Memory B cell (primary cell): ENCODE data around the gene TOMM40.

Source experiments
- ATAC-seq: fragments of 150-1000 bp; cut with Tn5 transposase; 2 replicates; pipeline ENCODE4 v1.10.0; 2021; ENCODE audit warnings: low read depth, mild to moderate bottlenecking, moderate library complexity
- DNase-seq, 2 donors: peaks; one replicate each; pipeline ENCODE4 v3.0.0; 2022; ENCODE audit warnings: low spot score in 2 of 2
- H3K27ac Mint-ChIP-seq: one replicate; pipeline ENCODE4 v1.8.0; 2022; ENCODE audit warnings: mild to moderate bottlenecking, moderate library complexity, mixed read lengths
- H3K27me3 Mint-ChIP-seq: one replicate; pipeline ENCODE4 v1.8.0; 2022; ENCODE audit warnings: mixed read lengths
- H3K36me3 Mint-ChIP-seq: one replicate; pipeline ENCODE4 v1.8.0; 2022; ENCODE audit warnings: mild to moderate bottlenecking, mixed read lengths
- H3K4me1 Mint-ChIP-seq: one replicate; pipeline ENCODE4 v1.8.0; 2022; ENCODE audit warnings: mixed read lengths
- H3K4me3 Mint-ChIP-seq: one replicate; pipeline ENCODE4 v1.8.0; 2022; ENCODE audit warnings: mild to moderate bottlenecking, moderate library complexity, mixed read lengths
- H3K9me3 Mint-ChIP-seq: one replicate; pipeline ENCODE4 v1.8.0; 2022; ENCODE audit warnings: mixed read lengths

Gene TOMM40

DNA sequence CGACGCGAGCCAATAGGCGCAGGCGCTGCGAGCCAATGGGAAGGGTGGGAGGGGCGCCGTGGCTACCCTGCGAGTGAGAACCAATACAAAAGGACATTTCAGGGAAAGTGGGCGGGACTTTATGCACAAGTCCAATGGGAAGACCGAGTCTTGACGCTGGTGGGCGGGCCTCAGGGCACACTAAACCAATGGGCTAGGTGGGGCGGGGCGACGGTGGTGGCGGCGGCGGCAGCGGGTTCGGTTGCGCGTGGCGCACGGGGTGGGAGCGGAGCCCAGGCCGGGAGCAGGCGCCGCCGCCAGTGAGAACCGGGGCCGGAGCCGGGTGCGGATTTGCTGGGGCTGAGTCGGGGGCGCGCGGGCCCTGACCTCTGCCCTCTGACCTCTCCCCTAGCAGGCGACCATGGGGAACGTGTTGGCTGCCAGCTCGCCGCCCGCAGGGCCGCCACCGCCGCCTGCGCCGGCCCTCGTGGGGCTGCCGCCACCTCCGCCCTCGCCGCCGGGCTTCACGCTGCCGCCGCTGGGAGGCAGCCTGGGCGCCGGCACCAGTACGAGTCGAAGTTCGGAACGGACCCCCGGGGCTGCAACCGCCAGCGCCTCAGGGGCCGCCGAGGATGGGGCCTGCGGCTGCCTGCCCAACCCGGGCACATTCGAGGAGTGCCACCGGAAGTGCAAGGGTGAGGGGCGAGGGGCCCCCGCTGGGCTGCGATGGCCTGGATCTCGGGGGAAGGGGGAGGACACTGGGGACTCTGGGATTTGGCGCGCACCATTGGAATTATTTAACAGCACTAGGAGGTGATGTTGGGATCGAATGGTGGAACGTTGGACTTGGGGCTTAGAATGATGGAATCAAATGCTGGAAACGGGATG, at the start of gene TOMM40:
TOMM40 (plus strand) TSS at position 239 of the 867 bp plus-strand sequence; CDS start at position 401, 162 bp downstream.
- Mint-ChIP-seq H3K36me3 (peaks cover 21% of the 10 kb centered on the region), H3K27me3 (no peaks in the 10 kb centered on the region), H3K4me3 (peak within 1 kb of the TSS; percentile 90), H3K27ac (peak within 1 kb of the TSS; percentile 94), H3K4me1 (peaks cover 33% of the 10 kb centered on the region), H3K9me3 (no peaks in the 10 kb centered on the region)
- ATAC-seq: no peak
- DNase-seq: peak in 1 of 2 donors; percentile 91

- H3K4me3 Mint-ChIP-seq: peak overlapping the region; percentile 79
- peaks cover 27% of the 10 kb centered on the region for H3K4me1 Mint-ChIP-seq
- peaks cover 7% of the 10 kb centered on the region for H3K36me3 Mint-ChIP-seq
- no peak for DNase-seq
- ATAC-seq: no peak
- H3K27ac Mint-ChIP-seq: peak overlapping the region; percentile 58
- peaks cover 24% of the 10 kb centered on the region for H3K27me3 Mint-ChIP-seq
- H3K9me3 Mint-ChIP-seq: peaks cover 3% of the 10 kb centered on the region
Observed at GRCh38 chr19:44845286-44845611, 45.8 kb upstream of the TOMM40 start.

DNA sequence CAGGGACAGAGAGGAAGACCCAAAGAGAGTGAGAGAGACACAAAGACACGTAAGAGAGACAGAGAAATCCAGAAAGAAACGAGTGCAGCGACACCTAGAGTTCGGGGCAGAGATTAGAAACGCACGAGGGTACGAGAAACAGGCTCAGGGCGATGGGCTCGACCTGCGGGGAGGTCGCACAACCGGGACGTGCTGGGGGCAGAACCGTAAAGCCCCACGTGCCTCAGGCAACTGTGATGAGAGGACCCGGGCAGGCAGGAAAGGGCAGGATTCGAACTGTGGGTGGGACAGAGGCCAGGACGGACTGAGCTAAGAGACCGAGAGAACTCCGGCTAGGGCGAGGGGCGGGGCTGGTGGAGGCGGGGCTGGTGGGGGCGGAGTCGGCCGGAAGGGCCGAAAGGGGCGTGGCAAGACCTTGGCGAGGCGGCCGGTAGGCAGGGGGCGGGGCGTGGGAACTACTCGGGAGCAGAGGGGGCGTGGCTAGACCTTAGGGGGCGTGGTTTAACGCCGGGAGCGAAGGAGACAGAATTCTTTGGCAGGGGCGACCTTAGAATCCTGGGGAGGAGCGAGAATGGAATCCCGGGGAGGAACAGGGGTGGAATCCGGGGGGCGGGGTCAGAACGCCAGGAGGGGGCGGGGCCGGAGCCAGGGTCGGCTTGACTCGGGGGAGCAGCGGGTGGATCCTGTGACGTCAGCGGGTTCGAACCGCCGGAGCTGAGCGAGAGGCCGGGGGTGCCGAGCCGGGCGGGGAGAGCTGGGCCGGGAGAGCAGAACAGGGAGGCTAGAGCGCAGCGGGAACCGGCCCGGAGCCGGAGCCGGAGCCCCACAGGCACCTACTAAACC, 45.2 kb upstream of the TOMM40 start, which contains the start of gene NECTIN2:
NECTIN2 (plus strand) TSS at position 686 of the 843 bp plus-strand sequence. CDS start 229 bp downstream, outside the sequence.
- peak; percentile 54 for ATAC-seq
- Mint-ChIP-seq H3K4me1 (peaks cover 27% of the 10 kb centered on the region), H3K36me3 (peaks cover 7% of the 10 kb centered on the region), H3K9me3 (peaks cover 3% of the 10 kb centered on the region), H3K4me3 (peak within 1 kb of the TSS; percentile 79), H3K27ac (peak within 1 kb of the TSS; percentile 58), H3K27me3 (peaks cover 26% of the 10 kb centered on the region)
- DNase-seq: peak; percentile 37 to 57

- Mint-ChIP-seq H3K4me1 (peaks cover 27% of the 10 kb centered on the region), H3K9me3 (peaks cover 3% of the 10 kb centered on the region), H3K36me3 (peaks cover 7% of the 10 kb centered on the region), H3K27ac (no peak overlapping the region), H3K4me3 (peak overlapping the region; percentile 71), H3K27me3 (peaks cover 31% of the 10 kb centered on the region)
- ATAC-seq (no peak), DNase-seq (no peak)
Observed at GRCh38 chr19:44846455-44847143, 44.5 kb upstream of the TOMM40 start.

DNA sequence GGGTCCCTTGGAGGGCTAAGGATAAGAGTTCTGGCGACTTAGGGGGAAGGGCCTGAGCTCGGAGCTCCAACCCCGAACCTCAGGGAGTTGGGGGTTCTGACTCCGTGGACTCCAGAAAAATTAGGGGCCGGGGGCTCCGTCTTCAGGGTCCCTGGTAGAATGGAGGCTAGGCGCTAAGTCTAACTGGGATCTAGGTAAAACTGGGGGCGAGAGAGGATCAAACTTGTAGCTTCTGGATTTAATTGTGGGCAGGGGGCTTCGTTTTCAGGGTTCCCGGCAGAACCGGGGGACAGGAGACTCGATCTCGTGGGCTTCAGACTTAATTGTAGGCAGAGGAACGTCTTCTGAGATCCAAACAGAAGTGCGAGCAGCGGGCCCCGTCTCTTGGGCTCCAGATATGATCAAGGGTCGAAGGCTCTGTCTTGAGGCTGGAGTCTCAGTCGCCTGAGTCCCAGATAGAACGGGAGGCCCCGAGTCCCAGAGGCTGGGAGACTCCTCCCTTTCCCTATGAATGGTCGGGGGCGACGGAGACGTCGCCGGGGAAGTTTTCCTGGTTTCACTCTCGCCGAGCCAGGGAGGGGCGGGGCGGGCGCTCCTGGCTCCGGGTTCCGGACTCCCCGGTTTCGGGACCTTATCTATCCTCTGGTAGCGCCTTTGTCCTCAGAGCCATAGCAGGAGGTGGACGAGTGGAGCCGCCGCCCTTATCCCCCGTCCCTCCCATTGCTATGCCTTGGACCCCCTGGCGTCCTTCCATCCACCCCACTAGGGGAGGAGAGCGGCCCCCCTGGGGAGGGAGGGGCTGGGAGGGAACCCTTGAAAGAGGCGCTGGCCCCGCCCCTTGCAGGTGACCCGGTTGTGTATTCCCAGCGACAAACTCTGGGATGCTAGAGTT, 43.7 kb upstream of the TOMM40 start:
- Mint-ChIP-seq H3K4me3 (peak overlapping the region; percentile 71), H3K36me3 (peaks cover 7% of the 10 kb centered on the region), H3K9me3 (peaks cover 3% of the 10 kb centered on the region), H3K4me1 (peaks cover 27% of the 10 kb centered on the region), H3K27me3 (peaks cover 34% of the 10 kb centered on the region), H3K27ac (no peak overlapping the region)
- DNase-seq (no peak), ATAC-seq (no peak)

GRCh38 chr19:44848036-44848811, 42.8 kb upstream of the TOMM40 start:
- Mint-ChIP-seq H3K4me3 (peak overlapping the region; percentile 50), H3K4me1 (peaks cover 27% of the 10 kb centered on the region), H3K9me3 (peaks cover 3% of the 10 kb centered on the region), H3K27me3 (peaks cover 37% of the 10 kb centered on the region), H3K27ac (no peak overlapping the region), H3K36me3 (peaks cover 7% of the 10 kb centered on the region)
- ATAC-seq: no peak
- no peak for DNase-seq

GRCh38 chr19:44848812-44849447, 42.1 kb upstream of the TOMM40 start:
- Mint-ChIP-seq H3K27me3 (peaks cover 39% of the 10 kb centered on the region), H3K36me3 (peaks cover 7% of the 10 kb centered on the region), H3K27ac (no peak overlapping the region), H3K4me1 (peaks cover 27% of the 10 kb centered on the region), H3K4me3 (peak overlapping the region; percentile 50), H3K9me3 (peaks cover 3% of the 10 kb centered on the region)
- no peak for ATAC-seq
- DNase-seq: no peak

DNA sequence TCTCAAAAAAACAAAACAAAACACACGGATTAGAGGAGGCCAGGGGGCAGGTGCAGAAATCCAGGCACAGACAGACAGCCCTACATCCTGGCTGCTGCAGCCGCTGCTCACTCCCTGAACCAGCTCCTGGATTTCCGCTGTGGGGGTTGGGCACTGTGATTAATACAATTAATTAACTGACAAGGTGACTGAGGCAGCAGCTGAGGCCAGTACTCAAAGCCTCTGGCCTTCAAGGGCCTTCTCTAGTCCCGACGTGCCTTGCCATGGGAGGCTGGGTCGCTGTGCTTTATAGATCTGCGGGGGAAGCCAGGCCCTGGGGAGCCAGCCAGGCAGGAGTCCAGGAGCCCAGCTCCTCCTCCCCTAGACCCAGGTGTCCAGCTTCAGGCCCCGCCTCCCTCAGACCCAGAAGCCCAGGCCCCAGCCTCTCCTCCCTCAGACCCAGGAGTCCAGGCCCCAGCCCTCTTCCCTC, 40.4 kb upstream of the TOMM40 start:
- ATAC-seq (no peak), DNase-seq (no peak)
- H3K36me3 Mint-ChIP-seq: peaks cover under 1% of the 10 kb centered on the region
- no peak overlapping the region for H3K4me3 Mint-ChIP-seq
- H3K27ac Mint-ChIP-seq: no peak overlapping the region
- peaks cover 18% of the 10 kb centered on the region for H3K4me1 Mint-ChIP-seq
- H3K9me3 Mint-ChIP-seq: no peaks in the 10 kb centered on the region
- peaks cover 34% of the 10 kb centered on the region for H3K27me3 Mint-ChIP-seq

DNA sequence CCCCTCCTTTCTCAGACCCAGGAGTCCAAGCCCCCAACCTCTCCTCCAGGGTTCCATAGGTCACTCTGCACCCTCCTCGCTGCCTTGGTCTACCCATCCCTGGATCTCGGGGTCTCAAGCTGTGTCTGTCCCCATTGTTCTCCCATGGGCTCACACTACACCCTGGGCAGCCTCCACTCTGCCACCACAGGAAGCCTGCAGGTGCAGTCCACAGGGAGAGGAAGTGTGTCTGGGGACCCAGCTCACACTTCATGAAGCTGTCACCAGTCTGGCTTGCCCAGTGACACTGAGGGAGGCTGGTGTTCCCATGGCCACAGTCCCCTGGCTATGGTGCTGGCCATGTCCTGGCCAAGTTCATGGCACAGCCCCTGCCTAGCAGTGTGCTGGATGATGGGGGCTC, 39.6 kb upstream of the TOMM40 start:
- no peaks in the 10 kb centered on the region for H3K9me3 Mint-ChIP-seq
- H3K4me3 Mint-ChIP-seq: no peak overlapping the region
- DNase-seq (no peak), ATAC-seq (no peak)
- peaks cover 36% of the 10 kb centered on the region for H3K27me3 Mint-ChIP-seq
- H3K36me3 Mint-ChIP-seq: no peaks in the 10 kb centered on the region
- peaks cover 18% of the 10 kb centered on the region for H3K4me1 Mint-ChIP-seq
- H3K27ac Mint-ChIP-seq: no peak overlapping the region

GRCh38 chr19:44855606-44856005, 35.4 kb upstream of the TOMM40 start:
- H3K9me3 Mint-ChIP-seq: no peaks in the 10 kb centered on the region

GRCh38 chr19:44856421-44857083, 34.5 kb upstream of the TOMM40 start:
- no peaks in the 10 kb centered on the region for H3K4me1 Mint-ChIP-seq
- ATAC-seq (no peak), DNase-seq (no peak)
- no peak overlapping the region for H3K27ac Mint-ChIP-seq
- no peaks in the 10 kb centered on the region for H3K9me3 Mint-ChIP-seq
- peaks cover under 1% of the 10 kb centered on the region for H3K36me3 Mint-ChIP-seq
- no peak overlapping the region for H3K4me3 Mint-ChIP-seq
- H3K27me3 Mint-ChIP-seq: peaks cover 15% of the 10 kb centered on the region

More at GRCh38 chr19:44855606-44856005, 35.4 kb upstream of the TOMM40 start:
- no peak for DNase-seq
- Mint-ChIP-seq H3K27ac (no peak overlapping the region), H3K27me3 (peaks cover 20% of the 10 kb centered on the region), H3K36me3 (no peaks in the 10 kb centered on the region), H3K4me3 (no peak overlapping the region), H3K4me1 (no peaks in the 10 kb centered on the region)
- no peak for ATAC-seq
